H1 (cell line): ENCODE data around the gene TTC4. TPM values are rescaled to one million over a fixed set of nuclear protein-coding genes. Genes with fewer than 3 reads are reported as not detected.

ENCODE experiments used
- CTCF ChIA-PET: fragments of 300-600 bp; sonication (Branson Sonifier 250); formaldehyde crosslinking; loops from one replicate; lab custom pipeline; 2021; ENCODE audit not compliant: partially characterized antibody; lab: Charles Lee
- POLR2A ChIA-PET: fragments of 300-600 bp; sonication (Branson Sonifier 250); formaldehyde crosslinking; loops from one replicate; lab custom pipeline; 2021; ENCODE audit warnings: inconsistent platforms; ENCODE audit not compliant: partially characterized antibody; lab: Charles Lee
- DNase-seq, 2 experiments: peaks; one replicate each; pipeline versions ENCODE4 v3.0.0 to v3.0.0-alpha.2; 2010 to 2022; ENCODE audit warnings: low spot score in 2 of 2, low read depth in 1 of 2, mixed read lengths in 1 of 2
- FAIRE-seq: peaks from 2 replicates; lab custom pipeline; 2011; peaks lifted over from hg19 to GRCh38; lab: Jason Lieb, UNC
- H2AFZ ChIP-seq: 2 replicates; pipeline ENCODE4 v1.8.1; 2012; ENCODE audit warnings: low read length, inconsistent platforms
- H2AK5ac ChIP-seq: 2 replicates; pipeline ENCODE4 v1.6.1; 2013; ENCODE audit warnings: low read depth, low read length
- H2BK120ac ChIP-seq: replicated peaks from 2 replicates; pipeline ENCODE3; 2013; ENCODE audit warnings: low read depth, low read length, inconsistent platforms
- H2BK12ac ChIP-seq: 2 replicates; pipeline ENCODE4 v1.6.1; 2013; ENCODE audit warnings: low read depth, low read length
- H2BK15ac ChIP-seq: 2 replicates; pipeline ENCODE4 v1.6.1; 2013; ENCODE audit warnings: low read length
- H2BK20ac ChIP-seq: 2 replicates; pipeline ENCODE4 v1.6.1; 2013; ENCODE audit warnings: low read length
- H2BK5ac ChIP-seq: 2 replicates; pipeline ENCODE4 v1.6.1; 2013; ENCODE audit warnings: low read depth, low read length
- H3K14ac ChIP-seq: 2 replicates; pipeline ENCODE4 v1.6.1; 2013; ENCODE audit warnings: inconsistent platforms; ENCODE audit not compliant: insufficient read length
- H3K18ac ChIP-seq: 2 replicates; pipeline ENCODE4 v1.6.1; 2013; ENCODE audit warnings: low read length; ENCODE audit errors: extremely low read depth
- H3K23ac ChIP-seq: 2 replicates; pipeline ENCODE4 v1.6.1; 2013; ENCODE audit warnings: inconsistent platforms; ENCODE audit not compliant: insufficient read length
- H3K23me2 ChIP-seq: 2 replicates; pipeline ENCODE4 v1.6.1; 2013; ENCODE audit warnings: low read depth, low read length
- H3K27ac ChIP-seq: 2 replicates; pipeline ENCODE4 v1.6.1; 2011; ENCODE audit warnings: low read depth, low read length, inconsistent platforms
- H3K27me3 ChIP-seq, 4 experiments: replicated peaks in 1 of 4; 1 replicate in 1 of 4; 2 replicates in 3 of 4; pipeline versions ENCODE4 v1.6.1 to v1.8.1; 2011 to 2013; ENCODE audit warnings: low read length in 3 of 4, mild to moderate bottlenecking in 3 of 4, inconsistent platforms in 2 of 4, mixed read lengths in 2 of 4, moderate library complexity in 1 of 4; ENCODE audit not compliant: control insufficient read depth in 3 of 4, insufficient read depth in 3 of 4; ENCODE audit errors: extremely low read depth in 1 of 4
- H3K36me3 ChIP-seq, 4 experiments: 2 replicates each; pipeline versions ENCODE4 v1.6.1 to v1.8.1; 2011 to 2013; ENCODE audit warnings: mild to moderate bottlenecking in 4 of 4, low read length in 3 of 4, moderate library complexity in 2 of 4, control low read depth in 1 of 4, inconsistent platforms in 1 of 4; ENCODE audit not compliant: insufficient read depth in 4 of 4, control insufficient read depth in 2 of 4
- H3K4ac ChIP-seq: replicated peaks from 2 replicates; pipeline ENCODE3; 2013; ENCODE audit warnings: low read length, low read depth, mixed read lengths, inconsistent platforms; ENCODE audit not compliant: insufficient read length
- H3K4me1 ChIP-seq, 4 experiments: replicated peaks in 1 of 4; 1 replicate in 1 of 4; 2 replicates in 3 of 4; pipeline versions ENCODE4 v1.6.1 to v1.8.1; 2011 to 2013; ENCODE audit warnings: low read length in 3 of 4, inconsistent platforms in 2 of 4, mixed read lengths in 1 of 4; ENCODE audit not compliant: insufficient read depth in 4 of 4, control insufficient read depth in 3 of 4
- H3K4me2 ChIP-seq, 2 experiments: 2 replicates each; pipeline versions ENCODE4 v1.6.1 to v1.8.1; 2011 to 2013; ENCODE audit warnings: low read depth in 2 of 2, low read length in 2 of 2, control low read depth in 1 of 2, inconsistent platforms in 1 of 2, mild to moderate bottlenecking in 1 of 2; ENCODE audit not compliant: insufficient read depth in 1 of 2
- H3K4me3 ChIP-seq, 4 experiments: fragments of 200-600, 300-600 bp in 1 of 4; sonication (generic), shearing (Covaris generic), sonication (Bioruptor Twin) in 1 of 4; 2 replicates each; pipeline versions ENCODE4 v1.5.1 to v1.8.1; 2011 to 2016; ENCODE audit warnings: low read length in 4 of 4, low read depth in 3 of 4, control low read depth in 2 of 4, inconsistent platforms in 2 of 4, mild to moderate bottlenecking in 2 of 4, mixed read lengths in 1 of 4, moderate library complexity in 1 of 4; ENCODE audit not compliant: insufficient read depth in 2 of 4; ENCODE audit errors: extremely low read depth in 1 of 4
- H3K56ac ChIP-seq: replicated peaks from 2 replicates; pipeline ENCODE3; 2013; ENCODE audit warnings: low read depth, mild to moderate bottlenecking, mixed read lengths, low read length, inconsistent platforms; ENCODE audit not compliant: insufficient read length
- H3K79me1 ChIP-seq: 2 replicates; pipeline ENCODE4 v1.6.1; 2013; ENCODE audit warnings: low read depth, low read length, control low read depth
- H3K79me2 ChIP-seq, 2 experiments: 2 replicates each; pipeline versions ENCODE4 v1.6.1 to v1.8.1; 2012 to 2013; ENCODE audit warnings: low read length in 2 of 2, mild to moderate bottlenecking in 2 of 2, inconsistent platforms in 1 of 2; ENCODE audit not compliant: insufficient read depth in 2 of 2, control insufficient read depth in 1 of 2
- H3K9ac ChIP-seq, 4 experiments: replicated peaks in 1 of 4; 1 replicate in 1 of 4; 2 replicates in 3 of 4; pipeline versions ENCODE4 v1.6.1 to v1.8.1; 2011 to 2013; ENCODE audit warnings: low read depth in 3 of 4, low read length in 3 of 4, control low read depth in 2 of 4, mild to moderate bottlenecking in 2 of 4, moderate library complexity in 2 of 4, inconsistent platforms in 1 of 4; ENCODE audit errors: extremely low read depth in 1 of 4
- H3K9me3 ChIP-seq, 2 experiments: 2 replicates each; pipeline versions ENCODE4 v1.6.1 to v1.8.1; 2012 to 2013; ENCODE audit warnings: mild to moderate bottlenecking in 2 of 2, moderate library complexity in 2 of 2, control low read depth in 1 of 2, inconsistent platforms in 1 of 2, low read depth in 1 of 2, low read length in 1 of 2, mixed read lengths in 1 of 2; ENCODE audit not compliant: insufficient read depth in 2 of 2
- H4K20me1 ChIP-seq, 2 experiments: replicated peaks in 1 of 2; 2 replicates each; pipeline versions ENCODE3 to v1.8.1; 2011 to 2013; ENCODE audit warnings: inconsistent platforms in 2 of 2, low read length in 2 of 2, mild to moderate bottlenecking in 1 of 2; ENCODE audit not compliant: insufficient read depth in 2 of 2, control insufficient read depth in 1 of 2
- H4K5ac ChIP-seq: 2 replicates; pipeline ENCODE4 v1.6.1; 2013; ENCODE audit warnings: low read length, low read depth, mixed read lengths, inconsistent platforms; ENCODE audit not compliant: insufficient read length
- H4K8ac ChIP-seq: 2 replicates; pipeline ENCODE4 v1.8.0; 2013; ENCODE audit warnings: mild to moderate bottlenecking, moderate library complexity, low read length, inconsistent platforms; ENCODE audit not compliant: insufficient read depth; ENCODE audit errors: extremely low read depth
- H4K91ac ChIP-seq: replicated peaks from 2 replicates; pipeline ENCODE3; 2013; ENCODE audit warnings: low read length, mixed read lengths, inconsistent platforms; ENCODE audit not compliant: insufficient read length
- CHD2 ChIP-seq: IDR thresholded peaks from 2 replicates; pipeline ENCODE4 v1.6.1; 2012; ENCODE audit warnings: low read length, improper control_type of control experiment
- EP300 ChIP-seq, 2 experiments: IDR thresholded peaks; 1 replicate in 1 of 2; 2 replicates in 1 of 2; pipeline ENCODE4 v1.6.1; 2011 to 2012; ENCODE audit warnings: low read depth in 2 of 2, low read length in 2 of 2, mild to moderate bottlenecking in 2 of 2, borderline replicate concordance in 1 of 2, inconsistent platforms in 1 of 2, moderate library complexity in 1 of 2
- HDAC2 ChIP-seq, 2 experiments: fragments of 300-600 bp in 1 of 2; sonication (generic) in 1 of 2; IDR thresholded peaks; 2 replicates each; pipeline ENCODE4 v1.6.1; 2011 to 2012; ENCODE audit warnings: low read depth in 2 of 2, low read length in 2 of 2, mild to moderate bottlenecking in 2 of 2, moderate library complexity in 2 of 2, borderline replicate concordance in 1 of 2, inconsistent platforms in 1 of 2
- JUN ChIP-seq: IDR thresholded peaks from 2 replicates; pipeline ENCODE4 v1.6.1; 2011; ENCODE audit warnings: low read depth, mild to moderate bottlenecking, improper control_type of control experiment, low read length
- KDM5A ChIP-seq: fragments of 200-600 bp; IDR thresholded peaks from 2 replicates; pipeline ENCODE4 v1.7.1; 2012; ENCODE audit warnings: mild to moderate bottlenecking, low read length, inconsistent platforms, mixed read lengths
- MAFK ChIP-seq: IDR thresholded peaks from 2 replicates; pipeline ENCODE4 v1.6.1; 2012; ENCODE audit warnings: low read depth, mild to moderate bottlenecking, improper control_type of control experiment, low read length
- RAD21 ChIP-seq, 2 experiments: IDR thresholded peaks in 1 of 2; conservative IDR thresholded peaks in 1 of 2; 2 replicates each; pipeline ENCODE4 v1.6.1; 2011; ENCODE audit warnings: low read depth in 2 of 2, low read length in 2 of 2, improper control_type of control experiment in 1 of 2, inconsistent platforms in 1 of 2, mild to moderate bottlenecking in 1 of 2, moderate library complexity in 1 of 2
- SP1 ChIP-seq: IDR thresholded peaks from 2 replicates; pipeline ENCODE4 v1.6.1; 2011; ENCODE audit warnings: low read depth, low read length
- SUZ12 ChIP-seq: fragments of 200-600 bp; sonication (generic); IDR thresholded peaks from 2 replicates; pipeline ENCODE4 v1.6.1; 2012; ENCODE audit warnings: mild to moderate bottlenecking, inconsistent platforms, low read length, moderate library complexity, mixed read lengths
- TAF7 ChIP-seq: optimal IDR thresholded peaks from 2 replicates; pipeline ENCODE3; 2011; ENCODE audit warnings: low read depth, mild to moderate bottlenecking, inconsistent platforms, low read length, moderate library complexity, borderline replicate concordance
- WGBS, 2 experiments: shearing (Covaris generic) in 1 of 2; methylation state at CpG; one replicate each; pipeline versions ENCODE4 v1.1.6 to v1.1.7; 2013 to 2015; ENCODE audit warnings: low lambda C conversion rate in 2 of 2, mixed read lengths in 2 of 2, inconsistent platforms in 1 of 2, low coverage in 1 of 2, missing lambda C conversion rate in 1 of 2; ENCODE audit not compliant: insufficient replicate concordance in 2 of 2, insufficient coverage in 1 of 2, insufficient read length in 1 of 2; ENCODE audit errors: extremely low coverage in 1 of 2, missing lambda C conversion rate in 1 of 2; 5-methylcytosine and 5-hydroxymethylcytosine counted together
- polyA plus RNA-seq, 7 experiments: library from polyadenylated mRNA; depleted of rRNA in 3 of 7; stranded (reverse) in 5 of 7; unstranded in 2 of 7; fragments of >200 nt in 5 of 7; fragments of 200-250 nt in 2 of 7; gene quantifications; 1 replicate in 5 of 7; 2 replicates in 1 of 7; 4 replicates in 1 of 7; pipeline versions ENCODE4 v1.2.1 to v1.2.3, GENCODE V29; 2011 to 2013; ENCODE audit warnings: missing spikeins in 2 of 7, mixed read lengths in 2 of 7
- total RNA-seq: library from RNA; stranded (reverse); fragmentation: NEBNext Ultra II Directional; extraction: Animal tissue kit (Norgen Biotek cat#: 25700); gene quantifications from 2 replicates; pipeline ENCODE4 v1.2.1, GENCODE V29; 2021
- TF ChIP-seq, protein P1 (sequence below): IDR thresholded peaks from 2 replicates; pipeline ENCODE4 v1.6.1; 2012; ENCODE audit warnings: inconsistent platforms

TTC4 gene
- total and polyA plus RNA-seq, 2 of the 8 experiments (the other 6 are each of a cell fraction or from before 2014, with no cell fraction given), result 21.0 to 25.1 TPM

- H2BK20ac ChIP-seq, result no peak overlapping the region
- H3K14ac ChIP-seq, result no peak overlapping the region
- no peak overlapping the region for H2AK5ac ChIP-seq
- FAIRE-seq (no peak), DNase-seq (no peak)
- 91% methylated on average over 16 of the region's 22 CpGs; no CpG with 5 or more reads in 1 of the 2 experiments for WGBS, 2 experiments
- ChIA-PET CTCF (interaction anchor here (0.6 kb wide), 1 partner anchor 35 kb away, joined by 4 read pairs; no protein-coding TSS in a partner anchor), POLR2A (interaction anchor here (1.0 to 1.6 kb wide), 2 partner anchors 15 to 34 kb away, joined by 3 to 7 read pairs; no protein-coding TSS in a partner anchor)
- H3K23me2 ChIP-seq, result no peaks in the 10 kb centered on the region
- no peak overlapping the region for H2BK5ac ChIP-seq
- H3K23ac ChIP-seq, result no peak overlapping the region
- no peak overlapping the region; the same call in 1 of the 2 replicates for H4K8ac ChIP-seq
- no peak overlapping the region for H4K5ac ChIP-seq
- peaks cover 4 to 15% (median 7%) of the 10 kb centered on the region in 4 experiments; a peak in 6 of 8 replicates for H3K36me3 ChIP-seq
- H3K27me3 ChIP-seq, result no peaks in the 10 kb centered on the region
- no peak overlapping the region for H3K4me2 ChIP-seq
- no peak overlapping the region for H3K4ac ChIP-seq
- TF ChIP-seq MAFK (no peak), JUN (no peak), HDAC2 (IDR thresholded peaks at IDR 0.05; ENCODE audit: borderline replicate concordance in 1 of 2, low read depth in 2 of 2, low read length in 2 of 2) (no peak), KDM5A (no peak), SUZ12 (no peak), EP300 (IDR thresholded peaks at IDR 0.05; ENCODE audit: borderline replicate concordance in 1 of 2, low read depth in 2 of 2, low read length in 2 of 2) (no peak), SP1 (no peak), CHD2 (no peak), TAF7 (no peak), RAD21 (IDR thresholded peaks at IDR 0.05 in 1 of 2, conservative IDR thresholded peaks at IDR 0.05 in 1 of 2; ENCODE audit: low read depth in 2 of 2, low read length in 2 of 2) (no peak)
- TF ChIP-seq, protein P1, sequence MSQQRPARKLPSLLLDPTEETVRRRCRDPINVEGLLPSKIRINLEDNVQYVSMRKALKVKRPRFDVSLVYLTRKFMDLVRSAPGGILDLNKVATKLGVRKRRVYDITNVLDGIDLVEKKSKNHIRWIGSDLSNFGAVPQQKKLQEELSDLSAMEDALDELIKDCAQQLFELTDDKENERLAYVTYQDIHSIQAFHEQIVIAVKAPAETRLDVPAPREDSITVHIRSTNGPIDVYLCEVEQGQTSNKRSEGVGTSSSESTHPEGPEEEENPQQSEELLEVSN, result no peak
- H3K27ac ChIP-seq, result no peak overlapping the region
- no peak overlapping the region for H3K56ac ChIP-seq
- no peak overlapping the region for H2AFZ ChIP-seq
- peaks cover 0 to 5% (median 2%) of the 10 kb centered on the region in 4 experiments; a peak in 4 of 7 replicates for H3K4me1 ChIP-seq
- peaks cover 0 to 1% of the 10 kb centered on the region in 2 experiments for H4K20me1 ChIP-seq
- no peaks in the 10 kb centered on the region for H3K79me1 ChIP-seq
- no peak overlapping the region for H3K4me3 ChIP-seq
- H3K9ac ChIP-seq, result no peak overlapping the region
- no peak overlapping the region for H2BK120ac ChIP-seq
- H3K79me2 ChIP-seq, result no peaks in the 10 kb centered on the region
- H4K91ac ChIP-seq, result no peak overlapping the region
- no peaks in the 10 kb centered on the region for H3K9me3 ChIP-seq
- H3K18ac ChIP-seq, result no peak overlapping the region
- H2BK15ac ChIP-seq, result no peak overlapping the region
- no peak overlapping the region for H2BK12ac ChIP-seq
These were observed 38.4 kb downstream of the TTC4 start for GRCh38 chr1:54754045-54754444.
